Endothelial cell of umbilical vein (primary cell): ENCODE results near the gene RGS10. TPM values are rescaled to one million over a fixed set of nuclear protein-coding genes. Genes with fewer than 3 reads are reported as not detected.

Experiments
- BruUV-seq: library from RNA; stranded (reverse); fragments of 400-500 nt; replicated peaks from 2 replicates; lab custom pipeline; 2021; lab: Mats Ljungman, UMichigan
- CTCF ChIA-PET: fragments of 300-600, 350-600 bp; sonication (Branson Sonifier 250); formaldehyde crosslinking; loops from one replicate; lab custom pipeline; 2021; ENCODE audit warnings: antibody characterized with exemption, inconsistent platforms; lab: Charles Lee
- POLR2A ChIA-PET: fragments of 300-600, 350-600 bp; sonication (Branson Sonifier 250); formaldehyde crosslinking; loops from one replicate; lab custom pipeline; 2021; ENCODE audit warnings: antibody characterized with exemption, inconsistent platforms; lab: Charles Lee
- DNase-seq: peaks from one replicate; pipeline ENCODE4 v3.0.0-alpha.2; 2011; ENCODE audit warnings: low read depth, low spot score
- FAIRE-seq: peaks from 2 replicates; lab custom pipeline; 2011; peaks lifted over from hg19 to GRCh38; lab: Jason Lieb, UNC
- H2AFZ ChIP-seq: 2 replicates; pipeline ENCODE4 v1.6.0; 2012; ENCODE audit warnings: low read depth, low read length, control low read depth, inconsistent platforms
- H3K27ac ChIP-seq: 2 replicates; pipeline ENCODE4 v1.5.1; 2011; ENCODE audit warnings: low read depth, mild to moderate bottlenecking, control low read depth, low read length, moderate library complexity; ENCODE audit not compliant: insufficient read depth
- H3K27me3 ChIP-seq, 2 experiments: 2 replicates each; pipeline versions ENCODE4 v1.6.0 to v1.6.1; 2011; ENCODE audit warnings: low read length in 2 of 2, mixed read lengths in 1 of 2; ENCODE audit not compliant: control insufficient read depth in 2 of 2, insufficient read depth in 2 of 2
- H3K36me3 ChIP-seq, 2 experiments: 2 replicates in 1 of 2; 3 replicates in 1 of 2; pipeline ENCODE4 v1.5.1; 2011; ENCODE audit warnings: low read length in 2 of 2, mild to moderate bottlenecking in 1 of 2, moderate library complexity in 1 of 2; ENCODE audit not compliant: control insufficient read depth in 2 of 2, insufficient read depth in 2 of 2; ENCODE audit errors: extremely low read depth in 1 of 2
- H3K4me1 ChIP-seq: 3 replicates; pipeline ENCODE4 v1.5.1; 2011; ENCODE audit warnings: mild to moderate bottlenecking, low read length; ENCODE audit not compliant: control insufficient read depth, insufficient read depth; ENCODE audit errors: extremely low read depth
- H3K4me2 ChIP-seq: 2 replicates; pipeline ENCODE4 v1.6.1; 2011; ENCODE audit warnings: low read length, control low read depth, mixed read lengths; ENCODE audit not compliant: insufficient read depth
- H3K4me3 ChIP-seq, 3 experiments: fragments of 200-600 bp in 1 of 3; sonication (generic), shearing (Covaris generic) in 1 of 3; replicated peaks in 1 of 3; 2 replicates each; pipeline ENCODE4 v1.5.1; 2011 to 2016; ENCODE audit warnings: control low read depth in 3 of 3, low read length in 3 of 3, mild to moderate bottlenecking in 2 of 3, inconsistent platforms in 1 of 3, low read depth in 1 of 3, moderate library complexity in 1 of 3; ENCODE audit not compliant: insufficient read depth in 1 of 3
- H3K79me2 ChIP-seq: 2 replicates; pipeline ENCODE4 v1.6.0; 2012; ENCODE audit warnings: low read length, inconsistent platforms; ENCODE audit not compliant: control insufficient read depth, insufficient read depth
- H3K9ac ChIP-seq: replicated peaks from 2 replicates; pipeline ENCODE3; 2011; ENCODE audit warnings: low read length, control low read depth; ENCODE audit not compliant: insufficient read depth; ENCODE audit errors: extremely low read depth
- H3K9me1 ChIP-seq: replicated peaks from 3 replicates; pipeline ENCODE4 v1.6.0; 2011; ENCODE audit warnings: mild to moderate bottlenecking, low read length; ENCODE audit not compliant: control insufficient read depth, insufficient read depth; ENCODE audit errors: extremely low read depth
- H3K9me3 ChIP-seq: replicated peaks from 2 replicates; pipeline ENCODE4 v1.5.1; 2012; ENCODE audit warnings: low read length, inconsistent platforms; ENCODE audit not compliant: control insufficient read depth, insufficient read depth
- H4K20me1 ChIP-seq: replicated peaks from 2 replicates; pipeline ENCODE3; 2011; ENCODE audit warnings: mild to moderate bottlenecking, low read length; ENCODE audit not compliant: control insufficient read depth, insufficient read depth; ENCODE audit errors: extremely low read depth
- CTCF ChIP-seq, 2 donors: IDR thresholded peaks; 1 replicate in 1 of 2; 2 replicates in 1 of 2; pipeline ENCODE4 v1.5.1; 2011; ENCODE audit warnings: low read length in 2 of 2, mild to moderate bottlenecking in 2 of 2, moderate library complexity in 2 of 2, control low read depth in 1 of 2, inconsistent platforms in 1 of 2, low read depth in 1 of 2; ENCODE audit not compliant: insufficient read depth in 1 of 2; ENCODE audit errors: extremely low read depth in 1 of 2
- FOS ChIP-seq: IDR thresholded peaks from 2 replicates; pipeline ENCODE4 v1.6.1; 2011; ENCODE audit warnings: mild to moderate bottlenecking, low read length, moderate library complexity, borderline replicate concordance; ENCODE audit not compliant: insufficient read depth
- GATA2 ChIP-seq: IDR thresholded peaks from 2 replicates; pipeline ENCODE4 v1.7.0; 2011; ENCODE audit warnings: low read depth, mild to moderate bottlenecking, moderate library complexity, mixed read lengths, low read length; ENCODE audit not compliant: insufficient read length, insufficient read depth
- JUN ChIP-seq: IDR thresholded peaks from 2 replicates; pipeline ENCODE4 v1.6.1; 2011; ENCODE audit warnings: borderline replicate concordance, low read depth; ENCODE audit not compliant: insufficient read length, insufficient read depth
- MAX ChIP-seq: IDR thresholded peaks from 2 replicates; pipeline ENCODE4 v1.6.1; 2011; ENCODE audit not compliant: insufficient read depth, insufficient read length
- POLR2A ChIP-seq: IDR thresholded peaks from 2 replicates; pipeline ENCODE4 v1.6.1; 2012; ENCODE audit warnings: low read depth, mild to moderate bottlenecking, control low read depth, low read length
- dilution Hi-C: fragments of 300-500 bp; cut with MboI; formaldehyde crosslinking; loops from one replicate; pipeline ENCODE4 v1.15.0; 2019; ENCODE audit warnings: low sequenced_read_pairs; ENCODE audit not compliant: extremely low pct_ligation_motif_present
- intact Hi-C: fragments of 100-400 bp; cut with micrococcal nuclease; formaldehyde crosslinking; loops from one replicate; pipeline ENCODE4 v1.10.0; 2022
- polyA plus RNA-seq, 4 experiments: library from polyadenylated mRNA; depleted of rRNA in 3 of 4; stranded (reverse) in 3 of 4; unstranded in 1 of 4; fragments of >200 nt; gene quantifications; 2 replicates each; pipeline versions ENCODE4 v1.2.1 to v1.2.3, GENCODE V29; 2011 to 2012; ENCODE audit warnings: missing spikeins in 1 of 4
- total RNA-seq: library from RNA; stranded (reverse); gene quantifications from 2 replicates; pipeline ENCODE4 v1.2.3, GENCODE V29; 2021

RGS10 gene
- total and polyA plus RNA-seq, 2 donors (not counting 3 experiments of a cell fraction or from before 2014, with no cell fraction given): 7.8 to 22.4 TPM

- H3K36me3 ChIP-seq: no peaks in the 10 kb centered on the region
- no peak overlapping the region for H3K4me3 ChIP-seq
- no peak overlapping the region for H3K4me2 ChIP-seq
- intact Hi-C loops (no loop called here), dilution Hi-C loops (no loop called here)
- CTCF ChIA-PET: no interaction called here
- TF ChIP-seq FOS: no peak
- TF ChIP-seq JUN: no peak
- no peak for TF ChIP-seq GATA2
- no peak for TF ChIP-seq CTCF (IDR thresholded peaks at IDR 0.05; ENCODE audit: extremely low read depth in 1 of 2, insufficient read depth in 1 of 2, low read depth in 1 of 2, low read length in 2 of 2)
- TF ChIP-seq POLR2A: no peak
- no peak for TF ChIP-seq MAX
- FAIRE-seq: no peak
- no peaks in the 10 kb centered on the region for H4K20me1 ChIP-seq
- POLR2A ChIA-PET: interaction anchor here (0.7 kb wide), 1 partner anchor 378 kb away, joined by 6 read pairs; no protein-coding TSS in a partner anchor
- no peaks in the 10 kb centered on the region for H3K27me3 ChIP-seq
- H3K9me3 ChIP-seq: no peaks in the 10 kb centered on the region
- H3K9me1 ChIP-seq: no peaks in the 10 kb centered on the region
- DNase-seq: no peak
- no peak overlapping the region for H3K9ac ChIP-seq
- H3K27ac ChIP-seq: no peak overlapping the region
- H3K4me1 ChIP-seq: peaks cover 20% of the 10 kb centered on the region
- no peaks in the 10 kb centered on the region for H3K79me2 ChIP-seq
- H2AFZ ChIP-seq: no peak overlapping the region
- no TSS peak for BruUV-seq
These were observed 26.9 kb downstream of the RGS10 start for GRCh38 chr10:119515511-119516045.
